Measurements from ENCODE around the gene CA12.

GRCh38 chr15:63360170-63360569 lies 21.5 kb downstream of the CA12 start:
- TF ChIP-seq POLR2A (IDR thresholded peaks at IDR 0.05; ENCODE audit: low read depth, low read length) (no peak), CTCF (IDR thresholded peaks at IDR 0.05; ENCODE audit: extremely low read depth in 1 of 2, insufficient read depth in 1 of 2, low read depth in 1 of 2, low read length in 2 of 2) (no peak), POLR2AphosphoS5 (IDR thresholded peaks at IDR 0.05; ENCODE audit: insufficient read depth, low read depth, low read length) (no peak), EZH2 (IDR thresholded peaks at IDR 0.05; ENCODE audit: borderline replicate concordance, low read depth, low read length, severe bottlenecking) (no peak), FOS (IDR thresholded peaks at IDR 0.05; ENCODE audit: borderline replicate concordance, insufficient read depth, low read length) (no peak)
- TF ChIP-seq, protein P1, sequence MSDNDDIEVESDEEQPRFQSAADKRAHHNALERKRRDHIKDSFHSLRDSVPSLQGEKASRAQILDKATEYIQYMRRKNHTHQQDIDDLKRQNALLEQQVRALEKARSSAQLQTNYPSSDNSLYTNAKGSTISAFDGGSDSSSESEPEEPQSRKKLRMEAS (IDR thresholded peaks at IDR 0.05; ENCODE audit: insufficient read depth, insufficient read length) = no peak

Data from endothelial cell of umbilical vein (primary cell).